HCT116 (cell line): ENCODE measurements around the gene SLC39A12. TPM values are rescaled to one million over a fixed set of nuclear protein-coding genes. Genes with fewer than 3 reads are reported as not detected.

Source experiments
- ATAC-seq: fragments of 200-7000 bp; cut with Tn5 transposase; 2 replicates; pipeline ENCODE4 v1.9.1; 2020; ENCODE audit warnings: mild to moderate bottlenecking, moderate library complexity
- BruUV-seq: library from RNA; stranded (reverse); fragments of 400-500 nt; replicated peaks from 2 replicates; lab custom pipeline; 2021; lab: Mats Ljungman, UMichigan
- CTCF ChIA-PET: fragments of 300-600 bp; sonication (Branson Sonifier 250); formaldehyde crosslinking; loops from one replicate; lab custom pipeline; 2021; ENCODE audit warnings: antibody characterized with exemption; lab: Charles Lee
- POLR2A ChIA-PET: fragments of 300-600, 350-600 bp; sonication (Branson Sonifier 250); formaldehyde crosslinking; loops from one replicate; lab custom pipeline; 2021; ENCODE audit warnings: antibody characterized with exemption; lab: Charles Lee
- RAD21 ChIA-PET, 2 experiments: fragments of 300-600 bp; sonication (Branson Sonifier 250); formaldehyde crosslinking; loops; one replicate each; lab custom pipeline; 2023; ENCODE audit warnings: low total read pairs in 2 of 2; ENCODE audit not compliant: uncharacterized antibody in 2 of 2, unreplicated experiment in 2 of 2, low non-redundant PET in 1 of 2; lab: Charles Lee
- DNase-seq: peaks from one replicate; pipeline ENCODE4 v3.0.0-alpha.2; 2010; ENCODE audit warnings: low read depth, low spot score
- H2AFZ ChIP-seq: fragments of 200-600 bp; shearing (Covaris generic), sonication (generic); 2 replicates; pipeline ENCODE4 v1.6.1; 2017; ENCODE audit warnings: low read depth, mixed run types, mixed read lengths, antibody characterized with exemption, low read length; ENCODE audit not compliant: poor library complexity, severe bottlenecking
- H3K27ac ChIP-seq: 2 replicates; pipeline ENCODE4 v1.5.1; 2012; ENCODE audit warnings: low read depth, low read length
- H3K27me3 ChIP-seq: fragments of 200-600 bp; sonication (generic); 2 replicates; pipeline ENCODE4 v1.6.1; 2016; ENCODE audit warnings: mixed run types, low read length, mixed read lengths; ENCODE audit not compliant: insufficient read depth
- H3K36me3 ChIP-seq, 2 experiments: fragments of 200-500 bp in 1 of 2; fragments of 200-600 bp in 1 of 2; sonication (Bioruptor generic) in 1 of 2; sonication (generic) in 1 of 2; 2 replicates each; pipeline versions ENCODE4 v1.5.1 to v1.6.1; 2014 to 2016; ENCODE audit warnings: low read length in 2 of 2, inconsistent platforms in 1 of 2, mixed read lengths in 1 of 2, mixed run types in 1 of 2; ENCODE audit not compliant: insufficient read depth in 2 of 2, control insufficient read depth in 1 of 2
- H3K4me1 ChIP-seq, 2 experiments: fragments of 200-600 bp in 1 of 2; sonication (generic) in 1 of 2; 2 replicates each; pipeline versions ENCODE4 v1.5.1 to v1.6.1; 2012 to 2017; ENCODE audit warnings: low read length in 2 of 2, inconsistent platforms in 1 of 2, mild to moderate bottlenecking in 1 of 2, mixed read lengths in 1 of 2, mixed run types in 1 of 2, moderate library complexity in 1 of 2; ENCODE audit not compliant: insufficient read depth in 2 of 2, control insufficient read depth in 1 of 2
- H3K4me2 ChIP-seq: fragments of 200-600 bp; sonication (generic); 2 replicates; pipeline ENCODE4 v1.6.1; 2017; ENCODE audit warnings: mixed run types, low read length, mixed read lengths
- H3K4me3 ChIP-seq, 2 experiments: fragments of 200-600 bp in 1 of 2; sonication (generic) in 1 of 2; replicated peaks in 1 of 2; 2 replicates each; pipeline ENCODE4 v1.5.1; 2011 to 2016; ENCODE audit warnings: low read length in 2 of 2, control low read depth in 1 of 2, low read depth in 1 of 2, mild to moderate bottlenecking in 1 of 2, mixed read lengths in 1 of 2, mixed run types in 1 of 2
- H3K79me2 ChIP-seq: fragments of 200-600 bp; sonication (generic); 2 replicates; pipeline ENCODE4 v1.6.1; 2017; ENCODE audit warnings: mild to moderate bottlenecking, mixed run types, low read length, moderate library complexity, mixed read lengths; ENCODE audit not compliant: insufficient read depth
- H3K9ac ChIP-seq: fragments of 200-600 bp; sonication (generic); 2 replicates; pipeline ENCODE4 v1.6.1; 2016; ENCODE audit warnings: low read length, mixed read lengths
- H3K9me2 ChIP-seq: fragments of 200-600 bp; sonication (generic), shearing (Covaris generic); 2 replicates; pipeline ENCODE4 v1.6.1; 2017; ENCODE audit warnings: mixed run types, mild to moderate bottlenecking, moderate library complexity; ENCODE audit not compliant: insufficient read depth
- H3K9me3 ChIP-seq, 2 experiments: fragments of 200-500 bp in 1 of 2; fragments of 200-600 bp in 1 of 2; sonication (Bioruptor generic) in 1 of 2; sonication (generic) in 1 of 2; 2 replicates each; pipeline ENCODE4 v1.6.1; 2014 to 2017; ENCODE audit warnings: low read length in 2 of 2, mixed read lengths in 2 of 2, inconsistent platforms in 1 of 2, low read depth in 1 of 2, mild to moderate bottlenecking in 1 of 2, mixed run types in 1 of 2, moderate library complexity in 1 of 2; ENCODE audit not compliant: control insufficient read depth in 1 of 2, insufficient read depth in 1 of 2
- H4K20me1 ChIP-seq: fragments of 200-600 bp; sonication (generic), shearing (Covaris generic); 2 replicates; pipeline ENCODE4 v1.6.1; 2017; ENCODE audit warnings: mixed run types, mild to moderate bottlenecking, moderate library complexity; ENCODE audit not compliant: insufficient read depth
- CEBPB ChIP-seq: IDR thresholded peaks from 2 replicates; pipeline ENCODE4 v1.6.1; 2012; ENCODE audit warnings: low read depth
- EGR1 ChIP-seq: IDR thresholded peaks from 2 replicates; pipeline ENCODE4 v1.6.1; 2012; ENCODE audit warnings: low read depth
- ELF1 ChIP-seq: IDR thresholded peaks from 2 replicates; pipeline ENCODE4 v1.6.1; 2012; ENCODE audit warnings: low read depth, borderline replicate concordance
- EZH2 ChIP-seq: fragments of 200-600 bp; sonication (generic); IDR thresholded peaks from 2 replicates; pipeline ENCODE4 v1.6.1; 2017; ENCODE audit warnings: antibody characterized with exemption, mixed run types
- EZH2phosphoT487 ChIP-seq: fragments of 200-600 bp; IDR thresholded peaks from 2 replicates; pipeline ENCODE4 v1.6.1; 2018; ENCODE audit warnings: antibody characterized with exemption, borderline replicate concordance
- POLR2A ChIP-seq: IDR thresholded peaks from 2 replicates; pipeline ENCODE4 v1.7.0; 2011; ENCODE audit warnings: borderline replicate concordance; ENCODE audit not compliant: insufficient read depth, insufficient read length; ENCODE audit errors: extremely low read depth
- SIN3A ChIP-seq: IDR thresholded peaks from 2 replicates; pipeline ENCODE4 v1.6.1; 2012; ENCODE audit warnings: low read depth
- SP1 ChIP-seq: IDR thresholded peaks from 2 replicates; pipeline ENCODE4 v1.6.1; 2012; ENCODE audit warnings: low read depth
- SRF ChIP-seq: IDR thresholded peaks from 2 replicates; pipeline ENCODE4 v1.6.1; 2012; ENCODE audit warnings: low read depth
- TCF7L2 ChIP-seq: IDR thresholded peaks from 2 replicates; pipeline ENCODE4 v1.7.0; 2011; ENCODE audit warnings: borderline replicate concordance, inconsistent platforms; ENCODE audit not compliant: insufficient read depth, insufficient read length; ENCODE audit errors: extremely low read depth
- YY1 ChIP-seq: IDR thresholded peaks from 2 replicates; pipeline ENCODE4 v1.6.1; 2011; ENCODE audit warnings: low read length, low read depth, moderate library complexity, mild to moderate bottlenecking; ENCODE audit not compliant: insufficient replicate concordance; ENCODE audit errors: extremely low read depth
- ZFX ChIP-seq: fragments of 450-650 bp; IDR thresholded peaks from 2 replicates; pipeline ENCODE4 v1.6.1; 2017
- intact Hi-C: fragments of 100-400 bp; cut with micrococcal nuclease; formaldehyde crosslinking; loops from 2 replicates; pipeline ENCODE4 v1.10.0; 2022
- total RNA-seq: library from RNA; stranded (reverse); gene quantifications from one replicate; pipeline ENCODE4 v1.2.1, GENCODE V29; 2021; ENCODE audit not compliant: unreplicated experiment
- TF ChIP-seq, protein P1 (sequence below), 3 experiments: fragments of 200-600 bp in 1 of 3; sonication (generic) in 1 of 3; IDR thresholded peaks in 2 of 3; conservative IDR thresholded peaks in 1 of 3; 2 replicates each; pipeline ENCODE4 v1.5.1; 2012 to 2017; ENCODE audit warnings: low read depth in 2 of 3, low read length in 2 of 3, antibody characterized with exemption in 1 of 3, borderline replicate concordance in 1 of 3, control low read depth in 1 of 3, mild to moderate bottlenecking in 1 of 3, mixed read lengths in 1 of 3, mixed run types in 1 of 3, moderate library complexity in 1 of 3; ENCODE audit not compliant: insufficient read depth in 1 of 3
- TF ChIP-seq, protein P2 (sequence below): IDR thresholded peaks from 2 replicates; pipeline ENCODE4 v1.6.1; 2012
- TF ChIP-seq, protein P3 (sequence below): IDR thresholded peaks from 2 replicates; pipeline ENCODE4 v1.6.1; 2012; ENCODE audit warnings: low read depth

The SLC39A12 gene
- total RNA-seq, 1 experiment from 2014 or later: not detected

DNA sequence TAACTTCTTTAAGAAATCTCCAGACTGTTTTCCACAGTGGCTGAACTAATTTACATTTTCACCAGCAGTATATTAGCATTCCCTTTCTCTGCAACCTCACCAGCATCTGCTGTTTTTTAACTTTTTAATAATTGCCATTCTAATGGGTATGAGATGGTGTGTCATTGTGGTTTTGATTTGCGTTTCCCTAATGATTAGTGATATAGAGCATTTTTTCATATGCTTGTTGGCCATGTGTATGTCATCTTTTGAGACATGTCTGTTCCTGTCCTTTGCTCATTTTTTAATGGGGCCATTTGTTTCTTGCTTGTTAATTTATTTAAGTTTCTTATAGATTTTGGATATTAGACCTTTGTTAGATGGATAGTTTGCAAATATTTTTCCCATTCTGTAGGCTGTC lies 68.8 kb downstream of the SLC39A12 start:
- Histone ChIP-seq H3K4me3 (no peak overlapping the region), H2AFZ (no peak overlapping the region), H3K79me2 (no peaks in the 10 kb centered on the region), H3K27me3 (no peaks in the 10 kb centered on the region), H3K27ac (no peak overlapping the region), H3K36me3 (no peaks in the 10 kb centered on the region), H3K4me1 (peaks cover 3 to 8% of the 10 kb centered on the region in 2 experiments; a peak in 2 of 4 replicates), H3K9me2 (no peaks in the 10 kb centered on the region), H3K9ac (no peak overlapping the region), H3K9me3 (no peaks in the 10 kb centered on the region), H4K20me1 (no peaks in the 10 kb centered on the region), H3K4me2 (no peak overlapping the region)
- no peak for ATAC-seq
- BruUV-seq: no TSS peak
- RAD21 ChIA-PET: no interaction called here
- no peak for DNase-seq
- CTCF ChIA-PET: no interaction called here
- intact Hi-C loops: no loop called here
- POLR2A ChIA-PET: no interaction called here
- no peak for TF ChIP-seq ZFX
- no peak for TF ChIP-seq TCF7L2
- no peak for TF ChIP-seq ELF1
- no peak for TF ChIP-seq SP1
- no peak for TF ChIP-seq SRF
- TF ChIP-seq EZH2: no peak

DNA sequence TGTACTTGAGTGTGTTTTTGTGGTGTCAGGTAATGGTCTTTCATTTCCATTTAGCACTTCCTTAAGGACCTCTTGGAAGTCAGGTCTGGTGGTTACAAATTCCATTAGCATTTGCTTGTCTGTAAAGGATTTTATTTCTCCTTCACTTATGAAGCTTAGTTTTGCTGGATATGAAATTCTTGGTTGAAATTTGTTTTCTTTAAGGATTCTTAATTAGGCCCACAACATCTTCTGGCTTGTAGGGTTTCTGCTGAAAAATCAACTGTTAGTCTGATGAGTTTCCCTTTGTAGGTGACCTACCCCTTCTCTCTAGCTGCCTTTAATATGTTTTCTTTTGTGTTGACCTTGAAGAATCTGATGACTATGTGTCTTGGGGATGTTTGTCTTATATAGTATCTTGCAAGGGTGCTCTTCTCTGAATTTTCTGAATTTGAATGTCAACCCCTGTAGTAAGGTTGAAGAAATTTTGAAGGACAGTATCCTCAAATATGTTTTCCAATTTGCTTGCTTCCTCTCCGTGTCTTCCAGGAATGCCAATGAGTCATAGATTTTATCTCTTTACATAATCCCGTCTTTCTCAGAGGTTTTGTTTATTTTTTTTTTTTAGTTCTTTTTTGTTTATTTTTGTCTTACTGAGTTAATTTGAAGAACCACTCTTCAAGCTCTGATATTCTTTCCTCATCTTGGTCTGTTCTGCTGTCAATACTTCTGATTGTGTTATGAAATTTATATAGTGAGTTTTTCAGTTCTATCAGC lies 70.2 kb downstream of the SLC39A12 start:
- POLR2A ChIA-PET: no interaction called here
- Histone ChIP-seq H3K4me1 (peaks cover 3 to 8% of the 10 kb centered on the region in 2 experiments; a peak in 2 of 4 replicates), H3K9me3 (no peaks in the 10 kb centered on the region), H3K4me2 (no peak overlapping the region), H3K27me3 (0 out of 2 replicates have a peak, but pooled peaks cover under 1% of the 10 kb centered on the region), H3K27ac (no peak overlapping the region), H3K9ac (no peak overlapping the region), H3K79me2 (no peaks in the 10 kb centered on the region), H2AFZ (no peak overlapping the region), H3K4me3 (no peak overlapping the region), H3K9me2 (no peaks in the 10 kb centered on the region), H3K36me3 (no peaks in the 10 kb centered on the region), H4K20me1 (no peaks in the 10 kb centered on the region)
- DNase-seq (no peak), ATAC-seq (no peak)
- RAD21 ChIA-PET: no interaction called here
- no TSS peak for BruUV-seq
- CTCF ChIA-PET: interaction anchor here (1.3 kb wide), 1 partner anchor 18 kb away, joined by 4 read pairs; no protein-coding TSS in a partner anchor
- intact Hi-C loops: no loop called here
- TF ChIP-seq, protein P1, sequence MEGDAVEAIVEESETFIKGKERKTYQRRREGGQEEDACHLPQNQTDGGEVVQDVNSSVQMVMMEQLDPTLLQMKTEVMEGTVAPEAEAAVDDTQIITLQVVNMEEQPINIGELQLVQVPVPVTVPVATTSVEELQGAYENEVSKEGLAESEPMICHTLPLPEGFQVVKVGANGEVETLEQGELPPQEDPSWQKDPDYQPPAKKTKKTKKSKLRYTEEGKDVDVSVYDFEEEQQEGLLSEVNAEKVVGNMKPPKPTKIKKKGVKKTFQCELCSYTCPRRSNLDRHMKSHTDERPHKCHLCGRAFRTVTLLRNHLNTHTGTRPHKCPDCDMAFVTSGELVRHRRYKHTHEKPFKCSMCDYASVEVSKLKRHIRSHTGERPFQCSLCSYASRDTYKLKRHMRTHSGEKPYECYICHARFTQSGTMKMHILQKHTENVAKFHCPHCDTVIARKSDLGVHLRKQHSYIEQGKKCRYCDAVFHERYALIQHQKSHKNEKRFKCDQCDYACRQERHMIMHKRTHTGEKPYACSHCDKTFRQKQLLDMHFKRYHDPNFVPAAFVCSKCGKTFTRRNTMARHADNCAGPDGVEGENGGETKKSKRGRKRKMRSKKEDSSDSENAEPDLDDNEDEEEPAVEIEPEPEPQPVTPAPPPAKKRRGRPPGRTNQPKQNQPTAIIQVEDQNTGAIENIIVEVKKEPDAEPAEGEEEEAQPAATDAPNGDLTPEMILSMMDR (IDR thresholded peaks at IDR 0.05 in 2 of 3, conservative IDR thresholded peaks at IDR 0.05 in 1 of 3; ENCODE audit: borderline replicate concordance in 1 of 3, insufficient read depth in 1 of 3, low read depth in 2 of 3, low read length in 2 of 3): no peak
- TF ChIP-seq EZH2phosphoT487 (no peak), YY1 (no peak), SP1 (no peak), EGR1 (no peak), ELF1 (no peak), SIN3A (no peak), CEBPB (no peak), POLR2A (no peak), ZFX (no peak)
- TF ChIP-seq, protein P2, sequence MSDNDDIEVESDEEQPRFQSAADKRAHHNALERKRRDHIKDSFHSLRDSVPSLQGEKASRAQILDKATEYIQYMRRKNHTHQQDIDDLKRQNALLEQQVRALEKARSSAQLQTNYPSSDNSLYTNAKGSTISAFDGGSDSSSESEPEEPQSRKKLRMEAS: no peak
- TF ChIP-seq, protein P3, sequence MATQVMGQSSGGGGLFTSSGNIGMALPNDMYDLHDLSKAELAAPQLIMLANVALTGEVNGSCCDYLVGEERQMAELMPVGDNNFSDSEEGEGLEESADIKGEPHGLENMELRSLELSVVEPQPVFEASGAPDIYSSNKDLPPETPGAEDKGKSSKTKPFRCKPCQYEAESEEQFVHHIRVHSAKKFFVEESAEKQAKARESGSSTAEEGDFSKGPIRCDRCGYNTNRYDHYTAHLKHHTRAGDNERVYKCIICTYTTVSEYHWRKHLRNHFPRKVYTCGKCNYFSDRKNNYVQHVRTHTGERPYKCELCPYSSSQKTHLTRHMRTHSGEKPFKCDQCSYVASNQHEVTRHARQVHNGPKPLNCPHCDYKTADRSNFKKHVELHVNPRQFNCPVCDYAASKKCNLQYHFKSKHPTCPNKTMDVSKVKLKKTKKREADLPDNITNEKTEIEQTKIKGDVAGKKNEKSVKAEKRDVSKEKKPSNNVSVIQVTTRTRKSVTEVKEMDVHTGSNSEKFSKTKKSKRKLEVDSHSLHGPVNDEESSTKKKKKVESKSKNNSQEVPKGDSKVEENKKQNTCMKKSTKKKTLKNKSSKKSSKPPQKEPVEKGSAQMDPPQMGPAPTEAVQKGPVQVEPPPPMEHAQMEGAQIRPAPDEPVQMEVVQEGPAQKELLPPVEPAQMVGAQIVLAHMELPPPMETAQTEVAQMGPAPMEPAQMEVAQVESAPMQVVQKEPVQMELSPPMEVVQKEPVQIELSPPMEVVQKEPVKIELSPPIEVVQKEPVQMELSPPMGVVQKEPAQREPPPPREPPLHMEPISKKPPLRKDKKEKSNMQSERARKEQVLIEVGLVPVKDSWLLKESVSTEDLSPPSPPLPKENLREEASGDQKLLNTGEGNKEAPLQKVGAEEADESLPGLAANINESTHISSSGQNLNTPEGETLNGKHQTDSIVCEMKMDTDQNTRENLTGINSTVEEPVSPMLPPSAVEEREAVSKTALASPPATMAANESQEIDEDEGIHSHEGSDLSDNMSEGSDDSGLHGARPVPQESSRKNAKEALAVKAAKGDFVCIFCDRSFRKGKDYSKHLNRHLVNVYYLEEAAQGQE: no peak
